Measurements from ENCODE around the gene SEPTIN12.

- TF ChIP-seq, protein P1, sequence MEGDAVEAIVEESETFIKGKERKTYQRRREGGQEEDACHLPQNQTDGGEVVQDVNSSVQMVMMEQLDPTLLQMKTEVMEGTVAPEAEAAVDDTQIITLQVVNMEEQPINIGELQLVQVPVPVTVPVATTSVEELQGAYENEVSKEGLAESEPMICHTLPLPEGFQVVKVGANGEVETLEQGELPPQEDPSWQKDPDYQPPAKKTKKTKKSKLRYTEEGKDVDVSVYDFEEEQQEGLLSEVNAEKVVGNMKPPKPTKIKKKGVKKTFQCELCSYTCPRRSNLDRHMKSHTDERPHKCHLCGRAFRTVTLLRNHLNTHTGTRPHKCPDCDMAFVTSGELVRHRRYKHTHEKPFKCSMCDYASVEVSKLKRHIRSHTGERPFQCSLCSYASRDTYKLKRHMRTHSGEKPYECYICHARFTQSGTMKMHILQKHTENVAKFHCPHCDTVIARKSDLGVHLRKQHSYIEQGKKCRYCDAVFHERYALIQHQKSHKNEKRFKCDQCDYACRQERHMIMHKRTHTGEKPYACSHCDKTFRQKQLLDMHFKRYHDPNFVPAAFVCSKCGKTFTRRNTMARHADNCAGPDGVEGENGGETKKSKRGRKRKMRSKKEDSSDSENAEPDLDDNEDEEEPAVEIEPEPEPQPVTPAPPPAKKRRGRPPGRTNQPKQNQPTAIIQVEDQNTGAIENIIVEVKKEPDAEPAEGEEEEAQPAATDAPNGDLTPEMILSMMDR (IDR thresholded peaks at IDR 0.05): no peak
- TF ChIP-seq POLR2A (IDR thresholded peaks at IDR 0.05): no peak
These were observed 53.2 kb downstream of the SEPTIN12 start for GRCh38 chr16:4734730-4735535.
